Measurements from ENCODE around the gene PDC.

- TF ChIP-seq, protein P1, sequence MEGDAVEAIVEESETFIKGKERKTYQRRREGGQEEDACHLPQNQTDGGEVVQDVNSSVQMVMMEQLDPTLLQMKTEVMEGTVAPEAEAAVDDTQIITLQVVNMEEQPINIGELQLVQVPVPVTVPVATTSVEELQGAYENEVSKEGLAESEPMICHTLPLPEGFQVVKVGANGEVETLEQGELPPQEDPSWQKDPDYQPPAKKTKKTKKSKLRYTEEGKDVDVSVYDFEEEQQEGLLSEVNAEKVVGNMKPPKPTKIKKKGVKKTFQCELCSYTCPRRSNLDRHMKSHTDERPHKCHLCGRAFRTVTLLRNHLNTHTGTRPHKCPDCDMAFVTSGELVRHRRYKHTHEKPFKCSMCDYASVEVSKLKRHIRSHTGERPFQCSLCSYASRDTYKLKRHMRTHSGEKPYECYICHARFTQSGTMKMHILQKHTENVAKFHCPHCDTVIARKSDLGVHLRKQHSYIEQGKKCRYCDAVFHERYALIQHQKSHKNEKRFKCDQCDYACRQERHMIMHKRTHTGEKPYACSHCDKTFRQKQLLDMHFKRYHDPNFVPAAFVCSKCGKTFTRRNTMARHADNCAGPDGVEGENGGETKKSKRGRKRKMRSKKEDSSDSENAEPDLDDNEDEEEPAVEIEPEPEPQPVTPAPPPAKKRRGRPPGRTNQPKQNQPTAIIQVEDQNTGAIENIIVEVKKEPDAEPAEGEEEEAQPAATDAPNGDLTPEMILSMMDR (IDR thresholded peaks at IDR 0.05) = no peak
- TF ChIP-seq ZFX (IDR thresholded peaks at IDR 0.05; ENCODE audit: borderline replicate concordance) = no peak
Observed at GRCh38 chr1:186421446-186421845, 39.5 kb downstream of the PDC start.

All from 22Rv1 (cell line).